CD4-positive, alpha-beta T cell (primary cell): ENCODE results near the gene SNCAIP. TPM values are rescaled to one million over a fixed set of nuclear protein-coding genes. Genes with fewer than 3 reads are reported as not detected.

Experiments
- ATAC-seq: fragments of 200-7000 bp; cut with Tn5 transposase; one replicate; pipeline ENCODE4 v1.10.0; 2022; ENCODE audit warnings: mild to moderate bottlenecking; ENCODE audit not compliant: poor library complexity
- CTCF ChIA-PET: fragments of 350-600 bp; sonication (Branson Sonifier 250); formaldehyde crosslinking; loops from one replicate; lab custom pipeline; 2021; ENCODE audit warnings: antibody characterized with exemption, inconsistent platforms; lab: Charles Lee
- POLR2A ChIA-PET: fragments of 350-600 bp; sonication (Branson Sonifier 250); formaldehyde crosslinking; loops from one replicate; lab custom pipeline; 2021; ENCODE audit warnings: antibody characterized with exemption, inconsistent platforms; lab: Charles Lee
- DNase-seq, 14 experiments: peaks; one replicate each; pipeline ENCODE4 v3.0.0-alpha.2; 2013 to 2020; ENCODE audit warnings: mixed read lengths in 2 of 14
- H3K27ac ChIP-seq, 2 donors: one replicate each; pipeline versions ENCODE4 v1.5.1 to v1.7.0; 2013; ENCODE audit warnings: low read length in 2 of 2, low read depth in 1 of 2, mild to moderate bottlenecking in 1 of 2
- H3K27me3 ChIP-seq, 2 experiments: 1 replicate in 1 of 2; 2 replicates in 1 of 2; pipeline versions ENCODE4 v1.6.1 to v1.7.0; 2013; ENCODE audit warnings: low read length in 2 of 2, control low read depth in 1 of 2, mild to moderate bottlenecking in 1 of 2, moderate library complexity in 1 of 2; ENCODE audit not compliant: insufficient read depth in 2 of 2, control insufficient read depth in 1 of 2
- H3K36me3 ChIP-seq: one replicate; pipeline ENCODE4 v1.6.1; 2013; ENCODE audit warnings: low read length, control low read depth; ENCODE audit not compliant: insufficient read depth
- H3K4me1 ChIP-seq: one replicate; pipeline ENCODE4 v1.6.1; 2013; ENCODE audit warnings: low read length, control low read depth; ENCODE audit not compliant: insufficient read depth
- H3K4me3 ChIP-seq: one replicate; pipeline ENCODE4 v1.5.1; 2013; ENCODE audit warnings: mild to moderate bottlenecking, low read length, moderate library complexity
- H3K9me3 ChIP-seq, 2 experiments: 1 replicate in 1 of 2; 2 replicates in 1 of 2; pipeline versions ENCODE4 v1.6.1 to v1.7.0; 2013; ENCODE audit warnings: low read length in 2 of 2, mild to moderate bottlenecking in 2 of 2, control low read depth in 1 of 2, moderate library complexity in 1 of 2; ENCODE audit not compliant: control insufficient read depth in 1 of 2, insufficient read depth in 1 of 2
- H3K27ac Mint-ChIP-seq: one replicate; pipeline ENCODE4 v1.8.0; 2020; ENCODE audit warnings: mixed read lengths
- H3K27me3 Mint-ChIP-seq: one replicate; pipeline ENCODE4 v1.8.0; 2021; ENCODE audit warnings: mixed read lengths
- H3K36me3 Mint-ChIP-seq: one replicate; pipeline ENCODE4 v1.8.0; 2021; ENCODE audit warnings: low read depth, mixed read lengths
- H3K4me1 Mint-ChIP-seq: one replicate; pipeline ENCODE4 v1.8.0; 2021; ENCODE audit warnings: low read depth, mixed read lengths
- H3K4me3 Mint-ChIP-seq: one replicate; pipeline ENCODE4 v1.8.0; 2020; ENCODE audit warnings: mild to moderate bottlenecking, mixed read lengths
- H3K9me3 Mint-ChIP-seq: one replicate; pipeline ENCODE4 v1.8.0; 2020; ENCODE audit warnings: mixed read lengths
- CTCF ChIP-seq: fragments of 200-600 bp; IDR thresholded peaks from one replicate; pipeline ENCODE4 v1.8.0; 2022; ENCODE audit warnings: antibody characterized with exemption, mild to moderate bottlenecking
- intact Hi-C, 2 experiments: fragments of 100-400 bp; cut with DNase I in 1 of 2; cut with micrococcal nuclease in 1 of 2; formaldehyde crosslinking; loops; one replicate each; pipeline versions ENCODE4 v1.15.1 to v1.9.0; 2023 to 2025; cut with DNase I, micrococcal nuclease
- total RNA-seq, 174 experiments: library from RNA in 2 of 174; stranded (reverse) in 2 of 174; gene quantifications; one replicate each; pipeline ENCODE4 v1.2.3 and lab custom pipeline; 2021 to 2026

Gene SNCAIP
- total RNA-seq, 2 experiments from 2014 or later = not detected

DNA sequence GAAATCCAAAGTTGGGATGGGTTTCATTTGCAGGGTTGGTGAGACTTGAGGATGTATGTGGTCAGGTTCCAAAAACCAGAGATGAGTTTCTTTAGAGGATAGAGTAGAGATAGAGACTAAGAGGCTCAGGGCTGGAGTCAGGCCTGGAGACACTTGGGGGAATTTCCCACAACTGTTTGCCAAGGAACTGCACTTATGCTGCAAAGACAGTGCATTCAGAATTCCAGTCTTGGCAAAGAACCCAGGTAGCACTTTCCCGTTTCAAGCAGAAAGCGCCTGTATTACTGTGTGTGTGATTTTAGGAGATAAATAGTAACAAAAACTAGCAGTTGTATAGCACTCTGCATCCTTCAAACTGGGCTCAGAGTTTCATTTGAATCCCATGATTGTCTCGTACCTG lies 55.4 kb downstream of the SNCAIP start:
- no peak for TF ChIP-seq CTCF
- Mint-ChIP-seq H3K9me3 (peaks cover 3% of the 10 kb centered on the region), H3K27me3 (peaks cover 1% of the 10 kb centered on the region), H3K36me3 (no peaks in the 10 kb centered on the region), H3K27ac (no peak overlapping the region), H3K4me3 (no peak overlapping the region), H3K4me1 (no peaks in the 10 kb centered on the region)
- Histone ChIP-seq H3K27ac (no peak overlapping the region), H3K4me3 (no peak overlapping the region), H3K27me3 (no peaks in the 10 kb centered on the region), H3K9me3 (no peaks in the 10 kb centered on the region), H3K4me1 (no peaks in the 10 kb centered on the region), H3K36me3 (no peaks in the 10 kb centered on the region)
- POLR2A ChIA-PET = no interaction called here
- intact Hi-C loops = no loop called here
- DNase-seq = no peak
- CTCF ChIA-PET = no interaction called here
- ATAC-seq = no peak

DNA sequence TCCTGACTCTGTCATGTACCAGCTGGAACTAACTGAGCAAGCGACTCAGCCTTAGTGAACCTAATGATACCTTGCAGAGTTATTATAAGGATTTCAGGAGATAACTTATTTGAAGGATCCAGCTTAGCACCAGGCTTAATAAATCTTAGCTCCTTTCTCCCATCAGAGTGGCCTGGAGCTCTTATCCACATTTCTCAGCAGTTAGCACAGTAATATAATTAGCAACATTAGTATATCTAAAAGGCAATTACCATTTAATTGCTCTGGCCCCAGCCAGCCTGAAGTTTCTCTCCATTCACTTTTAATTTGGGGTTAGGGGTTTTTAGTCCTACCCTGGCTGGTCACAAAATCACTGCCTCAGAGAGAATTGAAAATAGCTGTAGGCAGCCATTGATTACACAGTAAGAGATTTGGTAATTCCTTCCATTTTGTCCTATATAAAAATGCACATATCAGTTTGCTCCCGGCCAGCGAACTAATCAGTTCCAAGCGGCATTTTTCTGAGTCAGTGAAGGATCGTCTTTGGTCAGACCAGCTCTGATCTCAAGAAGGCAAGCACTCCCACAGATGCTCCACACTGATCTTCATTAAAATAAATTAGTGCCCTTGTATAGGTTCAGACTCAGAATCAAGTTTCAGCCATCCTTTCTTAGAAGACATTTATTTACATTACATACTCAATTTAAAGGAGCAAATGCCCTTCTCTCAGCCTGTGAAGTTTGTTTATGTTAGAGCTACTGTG lies 56.6 kb downstream of the SNCAIP start:
- CTCF ChIA-PET = no interaction called here
- Mint-ChIP-seq H3K4me3 (no peak overlapping the region), H3K27ac (no peak overlapping the region), H3K4me1 (no peaks in the 10 kb centered on the region), H3K9me3 (peaks cover 3% of the 10 kb centered on the region), H3K36me3 (no peaks in the 10 kb centered on the region), H3K27me3 (no peaks in the 10 kb centered on the region)
- H3K4me1 ChIP-seq = no peaks in the 10 kb centered on the region
- DNase-seq = no peak
- no peaks in the 10 kb centered on the region for H3K9me3 ChIP-seq
- POLR2A ChIA-PET = no interaction called here
- TF ChIP-seq CTCF = no peak
- no peak for ATAC-seq
- no peaks in the 10 kb centered on the region for H3K36me3 ChIP-seq
- no peak overlapping the region for H3K4me3 ChIP-seq
- H3K27me3 ChIP-seq = no peaks in the 10 kb centered on the region
- intact Hi-C loops = no loop called here
- H3K27ac ChIP-seq = no peak overlapping the region

DNA sequence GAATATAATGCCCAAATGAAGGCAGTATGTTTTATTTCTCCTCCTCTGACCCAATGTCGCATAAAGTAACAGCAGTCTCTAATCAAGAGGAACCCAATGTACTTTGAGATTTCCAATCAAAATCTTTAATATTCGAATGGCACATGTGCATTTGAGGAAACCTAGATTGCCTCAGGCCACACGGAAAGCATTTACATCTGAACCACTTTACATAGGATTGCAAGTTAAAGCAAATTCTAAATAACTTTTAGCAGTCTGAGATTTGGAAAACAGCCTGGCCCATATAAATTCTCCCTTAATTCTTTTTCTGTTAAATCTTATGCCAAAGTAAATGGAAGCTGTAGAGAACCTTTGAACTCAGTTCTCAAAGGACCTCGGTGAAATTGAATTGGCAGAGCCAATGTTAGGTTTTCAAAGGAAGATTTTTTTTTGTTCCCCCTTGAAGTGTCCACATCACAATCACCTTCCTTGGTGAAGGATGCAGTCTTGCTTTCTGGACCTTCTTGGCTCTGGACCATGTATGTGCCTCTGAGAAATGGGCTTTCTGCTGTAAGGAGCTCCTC lies 57.3 kb downstream of the SNCAIP start:
- no peaks in the 10 kb centered on the region for H3K4me1 Mint-ChIP-seq
- no peak for ATAC-seq
- Histone ChIP-seq H3K36me3 (no peaks in the 10 kb centered on the region), H3K4me1 (no peaks in the 10 kb centered on the region), H3K27me3 (no peaks in the 10 kb centered on the region), H3K9me3 (no peaks in the 10 kb centered on the region), H3K27ac (no peak overlapping the region), H3K4me3 (no peak overlapping the region)
- no peak overlapping the region for H3K27ac Mint-ChIP-seq
- H3K4me3 Mint-ChIP-seq = no peak overlapping the region
- intact Hi-C loops = no loop called here
- no peaks in the 10 kb centered on the region for H3K36me3 Mint-ChIP-seq
- TF ChIP-seq CTCF = no peak
- H3K9me3 Mint-ChIP-seq = peaks cover 3% of the 10 kb centered on the region
- ChIA-PET CTCF (no interaction called here), POLR2A (no interaction called here)
- H3K27me3 Mint-ChIP-seq = no peaks in the 10 kb centered on the region
- DNase-seq = no peak
